Activated CD4-positive, alpha-beta T cell treated with anti-CD3 and anti-CD28 coated beads for 1 hour (primary cell): ENCODE measurements around the gene ZIC2.

Experiments used
- DNase-seq: peaks from one replicate; pipeline ENCODE4 v3.0.0-alpha.2; 2020

Gene ZIC2

GRCh38 chr13:99988529-99989275 is 7.1 kb downstream of the ZIC2 start:
- no peak for DNase-seq

- DNase-seq, result no peak
Observed at GRCh38 chr13:99989276-99990125, 7.9 kb downstream of the ZIC2 start.

- DNase-seq, result no peak
Observed at GRCh38 chr13:99990126-99990977, 8.8 kb downstream of the ZIC2 start.

- no peak for DNase-seq
Observed at GRCh38 chr13:99991013-99991827, 9.6 kb downstream of the ZIC2 start.

GRCh38 chr13:99991828-99992775 is 10.5 kb downstream of the ZIC2 start:
- no peak for DNase-seq

GRCh38 chr13:99992949-99993351 is 11.4 kb downstream of the ZIC2 start:
- no peak for DNase-seq

GRCh38 chr13:99993660-99994637 is 12.4 kb downstream of the ZIC2 start:
- no peak for DNase-seq

GRCh38 chr13:99994638-99995020 is 13.0 kb downstream of the ZIC2 start:
- no peak for DNase-seq

GRCh38 chr13:99995104-99995588 is 13.6 kb downstream of the ZIC2 start:
- no peak for DNase-seq

GRCh38 chr13:99995589-99996380 is 14.2 kb downstream of the ZIC2 start:
- DNase-seq, result no peak

GRCh38 chr13:99996381-99996973 is 14.9 kb downstream of the ZIC2 start:
- DNase-seq, result no peak

GRCh38 chr13:99997702-99998214 is 16.2 kb downstream of the ZIC2 start:
- no peak for DNase-seq

GRCh38 chr13:99998261-99998660 is 16.7 kb downstream of the ZIC2 start:
- DNase-seq, result no peak

- DNase-seq, result no peak
Observed at GRCh38 chr13:100014621-100015020, 33.0 kb downstream of the ZIC2 start.

- DNase-seq, result no peak
Observed at GRCh38 chr13:100019780-100020356, 38.3 kb downstream of the ZIC2 start.

GRCh38 chr13:100022798-100023197 is 41.2 kb downstream of the ZIC2 start:
- no peak for DNase-seq

- DNase-seq, result no peak
Observed at GRCh38 chr13:100024023-100024422, 42.4 kb downstream of the ZIC2 start.

GRCh38 chr13:100029933-100030332 is 48.3 kb downstream of the ZIC2 start:
- DNase-seq, result no peak
